ENCODE measurements around the gene CASP12.

DNA sequence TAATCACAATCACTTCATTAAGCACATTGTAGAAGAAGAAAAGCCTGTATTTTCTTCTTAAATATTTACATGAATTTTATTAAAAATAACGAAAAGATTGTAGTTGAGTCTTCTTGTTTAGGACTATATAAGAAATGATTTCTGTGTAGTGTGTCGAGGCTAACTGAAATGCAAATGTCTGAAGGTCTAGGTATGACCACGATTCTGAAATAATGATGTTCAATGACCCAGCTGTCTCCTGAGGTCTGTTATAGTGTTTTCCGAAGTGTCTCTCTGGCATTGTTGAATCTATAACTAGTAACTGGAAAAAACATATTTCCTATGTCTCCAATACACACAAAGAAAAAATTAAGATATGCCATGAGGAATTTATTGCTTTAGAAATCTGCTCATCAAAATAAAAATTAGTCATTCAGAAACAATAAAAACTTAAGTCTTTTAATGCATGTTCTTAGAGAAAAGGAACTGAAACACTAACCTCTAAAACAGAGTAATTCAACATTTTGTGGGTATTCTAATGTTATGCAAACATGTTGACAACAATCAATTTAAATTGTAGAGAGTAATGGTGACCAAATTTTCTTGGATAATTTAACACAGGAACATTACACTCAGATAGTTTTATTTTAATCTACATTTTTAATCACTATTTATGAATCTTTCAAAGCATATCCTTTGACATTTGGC lies 55.0 kb downstream of the CASP12 start:
- TF ChIP-seq, protein P1, sequence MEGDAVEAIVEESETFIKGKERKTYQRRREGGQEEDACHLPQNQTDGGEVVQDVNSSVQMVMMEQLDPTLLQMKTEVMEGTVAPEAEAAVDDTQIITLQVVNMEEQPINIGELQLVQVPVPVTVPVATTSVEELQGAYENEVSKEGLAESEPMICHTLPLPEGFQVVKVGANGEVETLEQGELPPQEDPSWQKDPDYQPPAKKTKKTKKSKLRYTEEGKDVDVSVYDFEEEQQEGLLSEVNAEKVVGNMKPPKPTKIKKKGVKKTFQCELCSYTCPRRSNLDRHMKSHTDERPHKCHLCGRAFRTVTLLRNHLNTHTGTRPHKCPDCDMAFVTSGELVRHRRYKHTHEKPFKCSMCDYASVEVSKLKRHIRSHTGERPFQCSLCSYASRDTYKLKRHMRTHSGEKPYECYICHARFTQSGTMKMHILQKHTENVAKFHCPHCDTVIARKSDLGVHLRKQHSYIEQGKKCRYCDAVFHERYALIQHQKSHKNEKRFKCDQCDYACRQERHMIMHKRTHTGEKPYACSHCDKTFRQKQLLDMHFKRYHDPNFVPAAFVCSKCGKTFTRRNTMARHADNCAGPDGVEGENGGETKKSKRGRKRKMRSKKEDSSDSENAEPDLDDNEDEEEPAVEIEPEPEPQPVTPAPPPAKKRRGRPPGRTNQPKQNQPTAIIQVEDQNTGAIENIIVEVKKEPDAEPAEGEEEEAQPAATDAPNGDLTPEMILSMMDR (IDR thresholded peaks at IDR 0.05), result no peak
- no peak for TF ChIP-seq POLR2A (IDR thresholded peaks at IDR 0.05)

Measured in uterus (tissue), 2 donors.